GM18520 (cell line): ENCODE data around the gene PRPF8.
A peak's percentile ranks its signal among the peaks of the same experiment; 100 is the strongest.
"Not testable (repeated sequence)": the region's sequence is repeated elsewhere in the genome, so short reads cannot be mapped to it uniquely, and the experiment has no call there.

Experiments
- ATAC-seq: cut with Tn5 transposase; IDR thresholded peaks from one replicate; pipeline ENCODE4 v1.9.1; 2021; ENCODE audit not compliant: unreplicated experiment

Gene PRPF8

GRCh38 chr17:1684378-1685189 lies at the start of gene PRPF8:
PRPF8 (minus strand) TSS chr17:1684867; CDS start chr17:1684571, 296 bp downstream.
- peak; percentile 97 for ATAC-seq

- ATAC-seq, result no peak
Measured at GRCh38 chr17:1733759-1734158, 49.1 kb upstream of the PRPF8 start.

GRCh38 chr17:1732833-1733321 lies 48.2 kb upstream of the PRPF8 start:
- ATAC-seq, result no peak

GRCh38 chr17:1732241-1732832 lies 47.7 kb upstream of the PRPF8 start:
- no peak for ATAC-seq

GRCh38 chr17:1731194-1731506 lies 46.5 kb upstream of the PRPF8 start:
- ATAC-seq, result no peak

- ATAC-seq, result no peak
Measured at GRCh38 chr17:1730326-1731193, 45.9 kb upstream of the PRPF8 start.

GRCh38 chr17:1729966-1730325 lies 45.3 kb upstream of the PRPF8 start:
- no peak for ATAC-seq

- ATAC-seq, result no peak
Measured at GRCh38 chr17:1727876-1728630, 43.4 kb upstream of the PRPF8 start.

GRCh38 chr17:1727258-1727789 lies 42.7 kb upstream of the PRPF8 start:
- ATAC-seq, result no peak

- no peak for ATAC-seq
Measured at GRCh38 chr17:1726626-1727257, 42.1 kb upstream of the PRPF8 start.

- ATAC-seq, result no peak
Measured at GRCh38 chr17:1725642-1726511, 41.2 kb upstream of the PRPF8 start.

GRCh38 chr17:1724869-1725641 lies 40.4 kb upstream of the PRPF8 start:
- no peak for ATAC-seq

- ATAC-seq, result no peak
Measured at GRCh38 chr17:1724351-1724868, 39.7 kb upstream of the PRPF8 start, which contains the start of gene WDR81. WDR81 (plus strand) TSS chr17:1724704; CDS start chr17:1724960, 256 bp downstream.

- ATAC-seq, result not testable (repeated sequence)
Measured at GRCh38 chr17:1722022-1722421, 37.4 kb upstream of the PRPF8 start.

GRCh38 chr17:1720856-1721386 lies 36.3 kb upstream of the PRPF8 start:
- ATAC-seq, result no peak

GRCh38 chr17:1718362-1719165 lies 33.9 kb upstream of the PRPF8 start:
- ATAC-seq, result no peak
